Esophagus squamous epithelium (tissue), 5 donors: ENCODE measurements around the gene CASP1. TPM values are rescaled to one million over a fixed set of nuclear protein-coding genes. Genes with fewer than 3 reads are reported as not detected.
"Not testable (repeated sequence)": the region's sequence is repeated elsewhere in the genome, so short reads cannot be mapped to it uniquely, and the experiment has no call there.

Experiments
- DNase-seq: peaks from one replicate; lab custom pipeline; 2025; lab: John Stamatoyannopoulos, UW
- H3K27ac ChIP-seq, 4 donors: fragments of 200-600 bp; sonication (generic); one replicate each; pipeline ENCODE4 v1.5.1; 2016 to 2019; ENCODE audit warnings: mild to moderate bottlenecking in 1 of 4
- H3K27me3 ChIP-seq, 4 donors: fragments of 200-600 bp; sonication (generic); 1 replicate in 3 of 4; 2 replicates in 1 of 4; pipeline versions ENCODE4 v1.5.1 to v1.6.0; 2017 to 2021; ENCODE audit warnings: antibody characterized with exemption in 1 of 4
- H3K36me3 ChIP-seq, 3 donors: fragments of 200-600 bp; sonication (generic); one replicate each; pipeline ENCODE4 v1.5.1; 2016 to 2019
- H3K4me1 ChIP-seq, 3 donors: fragments of 200-600 bp; sonication (generic); one replicate each; pipeline ENCODE4 v1.5.1; 2017 to 2019
- H3K4me3 ChIP-seq, 4 donors: fragments of 200-600 bp; sonication (generic); 1 replicate in 3 of 4; 2 replicates in 1 of 4; pipeline ENCODE4 v1.5.1; 2016 to 2019; ENCODE audit warnings: mild to moderate bottlenecking in 2 of 4, moderate library complexity in 1 of 4
- H3K9me3 ChIP-seq, 3 donors: fragments of 200-600 bp; sonication (generic); one replicate each; pipeline ENCODE4 v1.5.1; 2016 to 2019
- POLR2A ChIP-seq, 4 donors: fragments of 450-650 bp; IDR thresholded peaks; one replicate each; pipeline ENCODE4 v1.6.1; 2017; ENCODE audit warnings: antibody characterized with exemption in 4 of 4, mild to moderate bottlenecking in 4 of 4, moderate library complexity in 3 of 4
- WGBS, 2 donors: methylation state at CpG; one replicate each; pipeline ENCODE4 v1.1.5; 2018; 5-methylcytosine and 5-hydroxymethylcytosine counted together
- intact Hi-C: fragments of 100-400 bp; cut with DNase I; formaldehyde crosslinking; loops from one replicate; pipeline ENCODE4 v1.15.0; 2022
- total RNA-seq, 4 donors: library from RNA; depleted of rRNA; stranded (reverse); fragments of >200 nt; gene quantifications; one replicate each; pipeline ENCODE4 v1.1.0, GENCODE V29; 2016
- TF ChIP-seq, protein P1 (sequence below), 6 experiments: fragments of 450-650 bp in 4 of 6; fragments of 200-600 bp in 2 of 6; sonication (generic) in 2 of 6; IDR thresholded peaks; one replicate each; pipeline ENCODE4 v1.5.1; 2016 to 2019; ENCODE audit warnings: antibody characterized with exemption in 6 of 6, mild to moderate bottlenecking in 4 of 6, moderate library complexity in 4 of 6
- donor health status: DM: yes; HTN: yes; CAD: no.

CASP1 gene
- total RNA-seq, 4 donors from 2014 or later: 15.8 to 58.9 (median 20.5) TPM

GRCh38 chr11:105040703-105041102 is 5.8 kb upstream of the CASP1 start:
- Histone ChIP-seq H3K4me3 (no peak overlapping the region), H3K36me3 (peaks cover 0 to 10% (median 0%) of the 10 kb centered on the region in 3 donors), H3K9me3 (no peaks in the 10 kb centered on the region), H3K27ac (no peak overlapping the region), H3K27me3 (no peaks in the 10 kb centered on the region), H3K4me1 (peaks cover 7 to 41% (median 15%) of the 10 kb centered on the region in 3 donors)
- intact Hi-C loops: no loop called here
- WGBS, 2 donors: 81 to 96% methylated on average over 2 of the region's 2 CpGs
- no peak for DNase-seq
- TF ChIP-seq POLR2A (IDR thresholded peaks at IDR 0.05): no peak

GRCh38 chr11:105034388-105034787 is 556 bp downstream of the CASP1 start:
- intact Hi-C loops, DNase-seq, H3K9me3 ChIP-seq, H3K27me3 ChIP-seq: not testable (repeated sequence)
- Histone ChIP-seq H3K27ac (peak overlapping the region; percentile 61 to 87 (median 76)), H3K4me3 (peak overlapping the region; percentile 27 to 63 (median 46)), H3K4me1 (peaks cover 0 to 37% (median 13%) of the 10 kb centered on the region in 3 donors), H3K36me3 (peaks cover 0 to 19% (median 11%) of the 10 kb centered on the region in 3 donors)
- 20 to 23% methylated on average over 2 of the region's 2 CpGs for whole genome bisulfite sequencing, 2 donors

GRCh38 chr11:105033781-105034180 is 1.2 kb downstream of the CASP1 start:
- DNase-seq: no peak
- intact Hi-C loops: no loop called here
- Histone ChIP-seq H3K27ac (peak overlapping the region in 3 of 4 donors; percentile 61 to 87 (median 75)), H3K4me3 (peak overlapping the region in 3 of 4 donors; percentile 40 to 63 (median 53)), H3K36me3 (peaks cover 0 to 25% (median 12%) of the 10 kb centered on the region in 3 donors), H3K27me3 (no peaks in the 10 kb centered on the region), H3K4me1 (peaks cover 0 to 37% (median 13%) of the 10 kb centered on the region in 3 donors), H3K9me3 (no peaks in the 10 kb centered on the region)
- TF ChIP-seq, protein P1, sequence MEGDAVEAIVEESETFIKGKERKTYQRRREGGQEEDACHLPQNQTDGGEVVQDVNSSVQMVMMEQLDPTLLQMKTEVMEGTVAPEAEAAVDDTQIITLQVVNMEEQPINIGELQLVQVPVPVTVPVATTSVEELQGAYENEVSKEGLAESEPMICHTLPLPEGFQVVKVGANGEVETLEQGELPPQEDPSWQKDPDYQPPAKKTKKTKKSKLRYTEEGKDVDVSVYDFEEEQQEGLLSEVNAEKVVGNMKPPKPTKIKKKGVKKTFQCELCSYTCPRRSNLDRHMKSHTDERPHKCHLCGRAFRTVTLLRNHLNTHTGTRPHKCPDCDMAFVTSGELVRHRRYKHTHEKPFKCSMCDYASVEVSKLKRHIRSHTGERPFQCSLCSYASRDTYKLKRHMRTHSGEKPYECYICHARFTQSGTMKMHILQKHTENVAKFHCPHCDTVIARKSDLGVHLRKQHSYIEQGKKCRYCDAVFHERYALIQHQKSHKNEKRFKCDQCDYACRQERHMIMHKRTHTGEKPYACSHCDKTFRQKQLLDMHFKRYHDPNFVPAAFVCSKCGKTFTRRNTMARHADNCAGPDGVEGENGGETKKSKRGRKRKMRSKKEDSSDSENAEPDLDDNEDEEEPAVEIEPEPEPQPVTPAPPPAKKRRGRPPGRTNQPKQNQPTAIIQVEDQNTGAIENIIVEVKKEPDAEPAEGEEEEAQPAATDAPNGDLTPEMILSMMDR (IDR thresholded peaks at IDR 0.05): no peak
- no peak for TF ChIP-seq POLR2A (IDR thresholded peaks at IDR 0.05)
- 17 to 44% methylated on average over 1 of the region's 1 CpG for WGBS, 2 donors

GRCh38 chr11:105033343-105033742 is 1.6 kb downstream of the CASP1 start:
- Histone ChIP-seq H3K27ac (peak overlapping the region in 1 of 4 donors; percentile 75), H3K4me3 (peak overlapping the region in 2 of 4 donors; percentile 40 to 63), H3K4me1 (peaks cover 0 to 37% (median 13%) of the 10 kb centered on the region in 3 donors), H3K9me3 (no peaks in the 10 kb centered on the region), H3K27me3 (no peaks in the 10 kb centered on the region), H3K36me3 (peaks cover 0 to 28% (median 12%) of the 10 kb centered on the region in 3 donors)
- whole genome bisulfite sequencing, 2 donors: 78 to 85% methylated on average over 3 of the region's 3 CpGs
- intact Hi-C loops: no loop called here
- no peak for DNase-seq
- no peak for TF ChIP-seq POLR2A (IDR thresholded peaks at IDR 0.05)
- TF ChIP-seq, protein P1 (IDR thresholded peaks at IDR 0.05): no peak

GRCh38 chr11:105032495-105032894 is 2.4 kb downstream of the CASP1 start:
- H3K27ac ChIP-seq: no peak overlapping the region
- peaks cover 0 to 36% (median 12%) of the 10 kb centered on the region in 3 donors for H3K36me3 ChIP-seq
- no peaks in the 10 kb centered on the region for H3K9me3 ChIP-seq
- no peak for DNase-seq
- no peak for TF ChIP-seq POLR2A (IDR thresholded peaks at IDR 0.05)
- TF ChIP-seq, protein P1 (IDR thresholded peaks at IDR 0.05): no peak
- H3K27me3 ChIP-seq: no peaks in the 10 kb centered on the region
- intact Hi-C loops: no loop called here
- H3K4me3 ChIP-seq: peak overlapping the region in 1 of 4 donors; percentile 63
- WGBS, 2 donors: 72% methylated on average over 2 of the region's 2 CpGs
- H3K4me1 ChIP-seq: peaks cover 0 to 37% (median 13%) of the 10 kb centered on the region in 3 donors

DNA sequence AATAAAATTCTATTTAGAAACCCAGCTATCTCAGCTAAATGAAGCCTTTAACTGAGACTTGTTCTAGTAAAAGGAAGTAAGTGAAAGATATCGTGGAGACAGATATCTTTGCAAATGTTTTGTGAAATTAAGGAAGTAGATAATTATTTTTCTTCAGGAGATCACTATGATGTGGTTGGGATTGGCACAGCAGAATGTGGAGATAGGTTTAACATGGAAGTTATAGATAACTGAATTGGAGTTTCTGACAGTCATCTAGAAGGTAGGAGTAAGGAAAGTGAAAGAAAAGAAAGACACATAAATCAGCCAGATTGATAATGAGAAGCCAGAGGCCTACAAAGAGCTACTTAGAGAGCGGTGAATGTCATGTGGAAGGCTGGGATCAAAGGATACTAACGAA is 7.3 kb downstream of the CASP1 start:
- TF ChIP-seq POLR2A (IDR thresholded peaks at IDR 0.05): no peak
- TF ChIP-seq, protein P1 (IDR thresholded peaks at IDR 0.05): no peak
- Histone ChIP-seq H3K36me3 (peaks cover 0 to 63% (median 21%) of the 10 kb centered on the region in 3 donors), H3K4me1 (peaks cover 0 to 11% (median 0%) of the 10 kb centered on the region in 3 donors), H3K27ac (no peak overlapping the region), H3K4me3 (no peak overlapping the region), H3K9me3 (no peaks in the 10 kb centered on the region), H3K27me3 (no peaks in the 10 kb centered on the region)
- intact Hi-C loops: no loop called here
- WGBS, 2 donors: 82 to 86% methylated on average over 3 of the region's 3 CpGs
- DNase-seq: no peak
